ENCODE results near the gene SMAD3.

GRCh38 chr15:67107014-67107812 lies 41.8 kb downstream of the SMAD3 start:
- TF ChIP-seq POLR2A (IDR thresholded peaks at IDR 0.05) (no peak), CTCF (IDR thresholded peaks at IDR 0.05) (no peak)
